ENCODE measurements around the gene UNC45B. TPM values are rescaled to one million over a fixed set of nuclear protein-coding genes. Genes with fewer than 3 reads are reported as not detected.

Gene UNC45B
- total and polyA plus RNA-seq, 2 of the 4 experiments (the other 2 are of a cell fraction): not detected

GRCh38 chr17:35166526-35166925 is 18.9 kb downstream of the UNC45B start:
- no peak overlapping the region for H3K56ac ChIP-seq (ENCODE audit: extremely low read depth, insufficient read depth, low read length)
- H4K5ac ChIP-seq (ENCODE audit: low read depth, low read length): no peak overlapping the region
- H4K8ac ChIP-seq (ENCODE audit: low read depth in 2 of 2, low read length in 2 of 2): no peak overlapping the region
- H2AK9ac ChIP-seq (replicated peaks; ENCODE audit: low read depth, low read length, poor library complexity): no peak overlapping the region
- H3K27ac ChIP-seq (ENCODE audit: insufficient read depth, low read length): no peak overlapping the region
- intact Hi-C loops (cut with micrococcal nuclease) (no loop called here), in situ Hi-C loops (cut with MboI; ENCODE audit: low sequenced_read_pairs) (loop anchor here (5.0 kb wide), 1 partner anchor 371 kb away; the partner anchor contains the start of gene SLFN12L), dilution Hi-C loops (cut with HindIII; ENCODE audit: low sequenced_read_pairs, unreplicated experiment) (no loop called here)
- TF ChIP-seq CTCF (conservative IDR thresholded peaks at IDR 0.05; ENCODE audit: low read depth, low read length) (no peak), MXI1 (IDR thresholded peaks at IDR 0.05; ENCODE audit: borderline replicate concordance, low read depth, low read length) (no peak), CEBPB (IDR thresholded peaks at IDR 0.05; ENCODE audit: low read depth, low read length) (no peak), RFX5 (IDR thresholded peaks at IDR 0.05; ENCODE audit: low read depth, low read length) (no peak), RAD21 (IDR thresholded peaks at IDR 0.05; ENCODE audit: low read length) (no peak), RCOR1 (IDR thresholded peaks at IDR 0.05; ENCODE audit: insufficient replicate concordance, low read length) (no peak), ELK1 (IDR thresholded peaks at IDR 0.05; ENCODE audit: borderline replicate concordance, low read depth, low read length) (no peak), FOS (IDR thresholded peaks at IDR 0.05; ENCODE audit: low read depth, low read length) (no peak), POLR2A (IDR thresholded peaks at IDR 0.05; ENCODE audit: low read depth, low read length) (no peak), USF2 (IDR thresholded peaks at IDR 0.05; ENCODE audit: low read depth, low read length) (no peak)
- ATAC-seq (ENCODE audit: low read depth) (no peak), DNase-seq (no peak)
- peaks cover 4% of the 10 kb centered on the region; the same call in 1 of the 2 replicates for H3K4me1 ChIP-seq (ENCODE audit: control insufficient read depth, insufficient read depth, low read length)
- H2BK15ac ChIP-seq (ENCODE audit: low read depth, low read length): no peak overlapping the region
- no peak overlapping the region for H3K23ac ChIP-seq (ENCODE audit: low read depth, low read length)
- H3K4ac ChIP-seq (ENCODE audit: low read depth, low read length): no peak overlapping the region
- H2BK120ac ChIP-seq (ENCODE audit: low read depth, low read length): no peak overlapping the region
- H3K79me1 ChIP-seq (ENCODE audit: low read depth in 1 of 2, low read length in 2 of 2): no peaks in the 10 kb centered on the region
- H3K9me3 ChIP-seq (ENCODE audit: control insufficient read depth, insufficient read depth, low read length): no peaks in the 10 kb centered on the region
- H4K20me1 ChIP-seq (ENCODE audit: insufficient read depth, low read length): no peaks in the 10 kb centered on the region
- no peaks in the 10 kb centered on the region for H3K36me3 ChIP-seq (ENCODE audit: control insufficient read depth, insufficient read depth, low read length)
- ChIA-PET CTCF (no interaction called here), POLR2A (ENCODE audit: unreplicated experiment) (no interaction called here)
- no peak overlapping the region for H3K18ac ChIP-seq (ENCODE audit: low read depth, low read length)
- H4K91ac ChIP-seq (ENCODE audit: insufficient read depth, low read depth, low read length): no peak overlapping the region
- H2AK5ac ChIP-seq (ENCODE audit: low read depth, low read length): no peak overlapping the region
- no TSS peak for BruUV-seq (replicated peaks)
- no peak overlapping the region for H2BK5ac ChIP-seq (ENCODE audit: low read depth, low read length, poor library complexity, severe bottlenecking)
- H3K27me3 ChIP-seq (ENCODE audit: control insufficient read depth, insufficient read depth, low read length): peaks cover 16% of the 10 kb centered on the region
- no peak overlapping the region for H3K14ac ChIP-seq (replicated peaks; ENCODE audit: low read depth, low read length)
- H2AFZ ChIP-seq (replicated peaks; ENCODE audit: low read length, poor library complexity): no peak overlapping the region
- H3K9ac ChIP-seq (ENCODE audit: low read depth, low read length): no peak overlapping the region
- H3K4me3 ChIP-seq (ENCODE audit: insufficient read depth, low read depth, low read length): no peak overlapping the region
- no peak overlapping the region for H2BK20ac ChIP-seq (ENCODE audit: low read depth, low read length)
- H3K4me2 ChIP-seq (ENCODE audit: low read depth, low read length): no peak overlapping the region
- 0 out of 2 replicates have a peak, but pooled peaks cover 5% of the 10 kb centered on the region for H3K9me1 ChIP-seq (ENCODE audit: insufficient read depth, low read length)
- no CpG with 5 or more reads among the region's 5 CpGs for WGBS, 2 experiments (ENCODE audit: extremely low coverage in 2 of 2, insufficient read length in 1 of 2)

All from IMR-90 (cell line).